ENCODE measurements around the gene KCNH4.
A peak's percentile ranks its signal among the peaks of the same experiment; 100 is the strongest.

Gene KCNH4

DNA sequence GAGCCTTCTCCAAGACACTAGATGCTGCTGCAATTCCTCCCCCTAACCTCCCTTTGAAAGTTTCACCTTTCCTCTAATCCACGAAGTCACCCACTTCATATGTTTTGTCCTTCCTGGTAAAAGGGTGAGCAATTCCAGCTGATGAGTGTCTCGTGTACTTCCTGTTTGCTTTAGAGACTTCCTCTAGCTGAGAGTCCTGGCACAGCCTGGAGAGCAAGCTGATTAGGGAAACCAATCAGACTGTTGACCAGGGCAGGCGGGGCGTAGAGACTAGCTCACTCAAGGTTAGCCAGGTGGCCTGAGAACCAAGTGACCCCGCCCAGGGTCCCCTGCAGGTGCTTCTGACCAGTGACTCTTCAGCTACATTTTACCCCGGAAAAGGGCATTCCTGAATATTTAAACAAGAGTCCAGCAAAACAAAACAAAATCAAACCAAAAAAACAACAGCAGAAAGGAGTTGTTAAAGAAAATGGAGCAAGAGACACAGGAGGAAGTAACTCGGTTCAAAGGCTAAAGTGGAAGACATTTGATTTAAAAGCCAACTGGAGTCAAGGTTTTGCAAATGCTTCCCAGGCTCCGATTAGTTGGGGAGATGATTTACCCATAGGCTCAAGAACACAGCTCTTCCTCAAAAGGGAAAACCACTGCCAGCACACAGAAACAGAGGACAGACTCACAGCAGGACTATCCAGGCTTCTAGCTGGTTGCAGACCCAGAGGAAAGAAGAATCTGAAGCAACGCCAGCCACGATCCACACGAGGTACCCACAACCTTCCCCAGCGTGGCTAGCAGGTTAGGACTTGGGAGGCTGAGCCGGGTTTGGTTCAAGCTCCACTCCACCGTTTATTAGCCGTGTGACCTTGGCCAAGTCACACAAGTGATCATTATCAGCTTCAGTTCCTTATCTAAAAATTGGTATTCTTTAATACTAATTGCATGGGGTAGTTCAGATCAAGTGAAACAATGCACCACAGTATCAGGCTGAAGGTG lies 45.0 kb downstream of the KCNH4 start:
- no peak for DNase-seq

- no peak for DNase-seq
Measured at GRCh38 chr17:42135151-42135550, 45.8 kb downstream of the KCNH4 start.

DNA sequence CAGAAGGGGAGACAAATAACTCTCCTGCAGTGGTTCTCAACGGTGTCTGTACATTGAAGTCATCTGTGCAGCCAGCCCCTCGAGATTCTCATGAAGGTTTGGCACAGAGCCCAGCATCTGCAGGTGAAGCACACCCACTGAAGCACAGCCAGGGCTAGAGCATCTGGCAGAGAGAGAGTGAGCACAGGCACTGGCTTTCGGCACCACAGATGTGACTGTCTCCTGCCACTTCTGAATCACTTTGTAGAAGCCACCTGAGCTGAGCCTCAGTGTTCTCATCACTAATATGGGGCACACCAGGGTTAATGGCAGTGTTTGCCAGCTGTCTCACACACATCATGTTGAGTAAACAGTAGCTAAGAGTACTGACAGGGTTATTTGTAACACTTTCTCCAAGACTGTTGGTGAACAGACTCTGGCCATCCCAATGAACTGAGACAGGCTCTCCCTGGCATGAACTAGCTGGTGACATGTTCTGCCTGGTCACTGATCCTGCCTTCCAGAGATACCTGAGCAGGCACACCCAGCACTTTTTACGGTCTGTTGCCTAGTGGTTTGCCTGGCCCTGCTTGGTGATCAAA lies 47.4 kb downstream of the KCNH4 start:
- DNase-seq, result no peak

GRCh38 chr17:42132941-42133340 lies 48.0 kb downstream of the KCNH4 start:
- DNase-seq, result no peak

DNA sequence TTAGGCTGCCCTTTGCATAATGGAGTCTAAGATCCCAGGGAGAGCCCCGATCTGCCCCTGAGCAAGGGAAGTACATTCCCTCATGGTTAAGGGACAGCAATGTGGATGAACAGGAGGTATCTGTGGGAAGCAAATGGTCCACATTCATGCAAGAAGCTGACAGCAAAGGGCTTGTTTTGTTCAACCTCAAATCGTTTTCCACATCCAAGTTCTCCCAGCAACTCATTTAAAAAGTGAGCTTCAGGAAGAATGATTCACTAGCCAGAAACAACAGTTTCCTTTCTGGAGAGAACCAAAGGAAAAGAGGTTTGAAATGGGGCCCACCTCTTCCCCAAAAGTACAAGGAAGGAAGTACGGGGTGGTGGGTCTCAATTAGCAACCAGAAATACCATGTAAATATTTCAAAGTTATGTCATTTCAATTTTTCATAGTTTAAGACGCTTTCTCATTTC lies 48.9 kb downstream of the KCNH4 start:
- no peak for DNase-seq

DNA sequence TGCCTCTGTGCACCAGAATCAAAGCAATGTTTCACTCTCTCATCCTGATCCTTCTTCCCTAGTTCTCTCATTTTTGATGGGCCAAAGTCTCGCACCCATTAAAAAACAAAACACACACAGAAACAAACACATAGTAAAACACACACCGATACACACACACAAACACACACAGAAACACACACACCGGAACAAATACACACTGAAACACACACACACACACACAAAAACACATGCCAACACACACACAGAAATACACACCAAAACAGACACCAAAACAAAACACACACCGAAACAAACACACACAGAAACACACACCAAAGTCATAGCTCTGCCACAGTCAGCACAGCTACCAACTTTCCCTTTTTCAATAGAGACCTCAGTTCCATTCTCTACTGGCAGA lies 49.7 kb downstream of the KCNH4 start:
- no peak for DNase-seq

- DNase-seq, result no peak
Measured at GRCh38 chr17:42130310-42130936, 50.5 kb downstream of the KCNH4 start.

- no peak for DNase-seq
Measured at GRCh38 chr17:42129109-42129837, 51.7 kb downstream of the KCNH4 start.

DNA sequence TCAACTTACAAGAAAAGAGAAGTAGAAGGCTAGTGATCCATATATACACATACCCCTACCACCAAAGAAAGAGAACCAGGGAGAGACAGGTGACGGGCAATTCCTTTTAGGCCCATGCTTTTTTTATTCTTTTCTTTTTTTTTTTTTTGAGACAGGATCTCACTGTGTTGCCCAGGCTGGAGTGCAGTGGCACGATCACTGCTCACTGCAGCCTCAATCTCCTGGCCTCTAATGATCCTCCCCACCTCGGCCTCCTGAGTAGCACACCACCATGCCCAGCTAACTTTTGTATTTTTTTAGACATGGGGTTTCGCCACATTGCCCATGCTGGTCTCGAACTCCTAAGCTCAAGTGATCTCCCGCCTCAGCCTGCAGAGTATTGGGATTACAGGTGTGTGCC lies 53.5 kb downstream of the KCNH4 start:
- DNase-seq, result no peak

GRCh38 chr17:42126836-42127235 lies 54.1 kb downstream of the KCNH4 start:
- DNase-seq, result no peak

DNA sequence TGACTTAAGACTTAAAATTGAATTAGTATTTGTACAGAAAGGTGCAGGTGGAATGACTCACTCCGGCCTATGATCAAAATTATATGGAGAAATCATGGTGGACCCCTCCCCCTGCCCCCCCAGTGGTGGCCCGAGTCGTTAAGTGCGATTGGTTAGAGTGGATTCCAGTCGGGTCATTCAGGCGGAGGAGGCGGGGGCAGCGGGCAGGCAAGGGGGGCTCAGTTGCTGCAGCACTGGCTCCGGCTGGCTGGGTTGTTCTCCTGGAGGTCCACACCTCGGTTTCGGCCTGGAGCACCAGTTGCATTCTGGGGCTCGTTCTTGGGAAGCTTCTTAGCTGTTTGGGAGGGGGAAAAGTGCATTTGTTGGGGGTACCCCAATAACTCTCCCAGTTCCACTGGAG lies 55.4 kb downstream of the KCNH4 start:
- no peak for DNase-seq

- DNase-seq, result no peak
Measured at GRCh38 chr17:42124256-42124655, 56.7 kb downstream of the KCNH4 start.

DNA sequence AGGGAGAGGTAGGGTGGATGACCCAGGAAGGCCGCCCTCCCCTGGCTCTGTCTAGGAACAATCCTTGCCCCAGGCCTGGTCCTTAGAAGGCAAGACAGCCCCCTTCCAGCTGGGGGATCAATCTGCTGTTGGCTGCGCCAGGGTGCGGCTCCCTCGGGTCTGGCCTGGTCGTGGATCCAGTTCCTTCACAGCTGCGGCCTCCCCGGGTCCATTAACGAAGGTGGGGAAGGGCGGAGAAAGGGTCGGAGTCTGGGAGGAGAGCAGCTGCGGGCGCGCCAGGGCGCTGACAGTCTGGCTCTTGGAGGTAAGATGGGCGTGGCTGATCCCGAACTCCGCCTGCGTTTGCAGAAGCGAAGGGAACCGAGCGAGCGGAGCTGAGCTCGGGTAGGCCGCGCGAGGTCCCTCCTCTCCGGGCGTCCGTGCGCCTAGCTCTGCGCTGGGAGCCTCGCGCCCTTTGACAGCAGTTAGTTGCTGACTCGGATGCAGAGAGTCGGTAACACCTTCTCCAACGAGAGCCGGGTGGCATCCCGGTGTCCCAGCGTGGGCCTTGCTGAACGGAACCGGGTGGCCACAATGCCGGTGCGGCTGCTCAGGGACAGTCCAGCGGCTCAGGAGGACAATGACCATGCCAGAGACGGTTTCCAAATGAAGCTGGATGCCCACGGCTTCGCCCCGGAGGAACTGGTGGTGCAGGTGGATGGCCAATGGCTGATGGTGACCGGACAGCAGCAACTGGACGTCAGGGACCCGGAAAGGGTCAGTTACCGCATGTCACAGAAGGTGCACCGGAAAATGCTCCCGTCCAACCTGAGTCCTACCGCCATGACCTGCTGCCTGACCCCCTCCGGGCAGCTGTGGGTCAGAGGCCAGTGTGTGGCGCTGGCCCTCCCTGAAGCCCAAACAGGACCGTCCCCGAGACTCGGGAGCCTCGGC lies 58.3 kb downstream of the KCNH4 start, which contains the start of gene HSPB9:
Gene HSPB9 (plus strand): TSS at position 434 of the 933 bp plus-strand sequence. CDS start 47 bp downstream, at position 481.
- DNase-seq, result no peak

DNA sequence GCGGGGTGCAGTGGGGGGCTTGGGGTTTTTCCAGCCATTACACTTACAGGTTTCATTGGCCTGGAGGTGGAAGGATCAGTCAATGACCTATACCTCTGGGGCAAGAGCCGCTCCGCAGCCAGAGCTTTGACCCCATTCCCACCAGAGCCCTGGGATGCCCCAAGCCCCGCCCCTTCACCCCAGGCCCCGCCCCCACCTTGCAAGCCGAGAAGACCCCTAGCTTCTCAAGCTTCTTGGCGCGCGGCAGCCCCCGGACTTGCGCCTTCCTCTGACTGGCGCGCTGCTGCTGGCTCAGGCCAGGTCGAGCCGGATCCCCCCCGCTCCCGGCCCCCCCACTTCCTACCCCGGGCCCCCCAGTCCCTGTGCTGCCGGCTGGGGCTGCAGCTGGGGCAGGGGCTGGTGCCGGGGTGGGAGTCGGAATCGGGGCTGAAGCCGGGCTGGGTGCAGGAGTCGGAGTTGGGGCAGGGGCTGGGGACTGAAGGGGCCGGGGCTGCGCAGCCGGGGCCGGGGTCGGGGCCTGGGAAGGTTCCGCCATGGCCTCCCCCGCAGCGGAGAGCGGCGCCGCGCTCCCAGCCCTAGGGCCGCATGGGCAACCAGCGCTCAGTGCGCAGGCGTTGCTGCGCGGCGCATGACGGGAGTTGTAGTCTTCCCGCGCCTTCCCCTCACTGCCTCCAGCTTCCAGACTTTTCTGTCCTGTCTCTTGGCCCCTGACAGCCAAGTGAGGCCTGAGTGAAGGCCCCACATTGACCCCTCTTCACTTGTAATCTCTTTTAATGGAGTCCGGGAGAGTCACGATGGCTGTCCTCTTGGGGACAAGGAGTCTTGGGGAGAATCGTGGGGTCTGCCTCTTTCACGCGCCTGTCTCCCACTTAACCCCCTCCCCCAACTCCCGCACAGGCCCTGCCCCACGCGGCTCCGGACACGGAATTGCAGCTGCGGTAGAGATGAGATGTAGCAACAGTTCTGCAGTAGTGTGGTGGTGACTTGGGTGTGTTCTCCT lies 59.9 kb downstream of the KCNH4 start, which contains the start of gene KAT2A:
Gene KAT2A (minus strand): TSS at position 598 of the 1,000 bp plus-strand sequence. CDS start 63 bp downstream, at position 535.
- DNase-seq, result peak; percentile 95

GRCh38 chr17:42120161-42120769 lies 60.7 kb downstream of the KCNH4 start:
- DNase-seq, result no peak

DNA sequence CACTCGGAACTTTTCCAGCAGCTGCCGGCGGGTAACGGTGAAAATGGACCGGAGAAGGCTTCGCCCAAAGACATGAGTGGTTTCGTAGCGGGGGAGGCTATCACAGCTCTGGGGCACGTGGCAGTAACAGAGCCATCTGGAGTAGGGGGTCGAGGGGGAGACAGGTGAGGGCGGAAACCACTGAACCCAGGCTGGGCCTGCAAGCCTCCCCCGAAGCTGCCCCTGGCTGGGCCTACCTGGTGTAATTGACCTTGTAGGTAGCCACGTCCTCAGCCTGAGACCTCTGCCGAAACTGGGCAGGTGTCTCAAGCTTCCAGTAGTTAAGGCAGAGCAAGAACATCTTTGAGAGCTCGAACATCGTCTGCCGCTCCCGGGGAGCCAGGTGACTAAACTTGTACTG lies 61.6 kb downstream of the KCNH4 start:
- no peak for DNase-seq

DNA sequence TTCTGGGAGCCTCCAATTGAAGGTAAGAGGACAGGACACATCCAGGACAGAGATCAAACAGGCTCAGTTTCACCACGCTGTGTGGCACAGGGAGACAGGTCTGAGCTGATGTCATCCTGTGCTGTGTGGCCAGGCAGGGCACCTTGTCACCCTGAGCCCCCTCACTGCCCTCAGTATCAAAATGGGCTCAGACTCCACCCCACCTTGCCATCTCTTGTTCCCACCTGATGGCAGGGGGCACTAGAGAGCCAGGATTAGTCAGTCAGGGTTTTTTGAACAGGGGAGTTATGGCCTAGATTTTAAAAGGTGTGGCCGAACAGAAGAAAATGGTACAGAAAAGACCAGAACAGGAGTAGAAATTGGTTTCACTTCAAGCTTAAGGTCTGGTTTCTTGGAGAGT lies 62.4 kb downstream of the KCNH4 start:
- peak; percentile 56 for DNase-seq

- DNase-seq, result no peak
Measured at GRCh38 chr17:42118126-42118510, 62.8 kb downstream of the KCNH4 start.

DNA sequence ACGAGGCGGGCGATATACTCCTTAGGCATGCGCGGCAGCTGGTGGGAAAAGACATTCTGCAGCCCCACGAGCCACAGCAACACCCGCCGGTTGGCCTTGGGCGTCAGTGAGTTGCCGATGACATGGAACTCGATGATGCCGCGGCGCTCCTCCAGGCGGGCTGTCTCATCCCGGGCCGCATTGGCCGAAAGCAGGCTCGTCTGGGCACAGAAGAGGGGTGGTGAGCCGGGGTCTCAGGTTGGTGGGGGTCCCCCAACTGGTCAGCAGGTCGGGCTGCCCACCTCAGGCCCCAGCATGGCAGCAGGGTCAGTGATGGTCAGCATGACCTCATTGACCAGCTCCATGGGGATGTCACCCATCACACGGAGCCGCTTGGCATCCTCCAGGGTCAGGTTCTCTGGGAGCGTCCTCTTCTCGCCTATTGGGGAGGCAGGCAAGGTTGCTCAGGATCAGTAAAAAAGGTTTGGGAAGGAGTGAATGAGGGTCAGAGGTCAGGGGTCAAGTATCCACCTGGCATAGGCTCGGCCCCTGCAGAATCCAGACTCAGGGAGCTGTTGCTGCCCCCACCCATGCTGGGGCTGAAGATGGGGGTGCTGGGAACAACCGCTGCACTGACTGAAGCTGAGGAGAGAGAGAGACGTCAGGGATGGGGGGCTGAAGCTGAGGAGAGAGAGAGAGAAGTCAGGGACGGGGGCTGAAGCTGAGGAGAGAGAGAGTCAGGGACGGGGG lies 63.4 kb downstream of the KCNH4 start:
- DNase-seq, result no peak
